Activated naive CD4-positive, alpha-beta T cell (primary cell): Measurements from ENCODE around the gene GRN.
"Not testable (repeated sequence)": the region's sequence is repeated elsewhere in the genome, so short reads cannot be mapped to it uniquely, and the experiment has no call there.

ENCODE experiments used
- DNase-seq, 4 experiments: peaks; one replicate each; lab custom pipeline; 2025; lab: John Stamatoyannopoulos, UW

Gene GRN

DNA sequence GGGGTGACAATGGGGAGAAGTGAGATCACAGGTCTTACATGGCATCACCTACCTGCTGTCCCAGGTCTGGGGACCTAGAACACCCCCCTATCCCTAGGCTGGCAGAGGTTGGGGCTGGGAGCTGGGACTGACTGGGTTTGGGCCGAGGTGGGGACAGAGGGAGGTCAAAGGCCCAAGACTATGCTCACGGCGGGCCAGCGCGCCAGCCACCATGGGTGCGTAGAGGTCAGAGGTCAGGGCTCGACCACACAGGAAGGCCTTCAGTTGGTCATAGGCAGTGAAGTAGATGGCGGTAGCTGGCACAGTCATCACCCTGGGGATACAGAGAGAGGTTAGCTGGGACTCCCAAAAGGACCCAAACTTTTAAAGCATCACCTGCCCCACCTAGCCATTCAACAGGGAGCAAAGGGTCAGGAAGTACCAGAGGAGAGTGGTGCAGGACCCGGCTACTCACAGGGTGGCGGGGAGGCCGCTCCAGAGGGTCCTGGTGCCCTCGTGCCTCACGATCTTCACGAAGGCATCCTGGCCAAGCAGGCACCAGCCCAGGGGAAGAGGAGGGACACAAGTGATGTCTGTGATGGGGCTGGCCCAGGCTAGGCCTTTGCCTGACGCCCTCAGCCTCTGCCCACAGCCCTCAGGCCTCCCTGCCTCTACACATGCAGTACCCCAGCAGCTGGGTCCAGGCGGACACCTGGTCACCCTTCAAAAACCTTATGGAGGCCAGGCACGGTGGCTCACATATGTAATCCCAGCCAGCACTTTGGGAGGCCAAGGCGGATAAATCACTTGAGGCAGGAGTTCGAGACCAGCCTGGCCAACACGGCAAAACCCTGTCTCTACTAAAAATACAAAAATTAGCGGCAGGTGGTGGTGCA lies 23.6 kb upstream of the GRN start:
- no peak for DNase-seq

DNA sequence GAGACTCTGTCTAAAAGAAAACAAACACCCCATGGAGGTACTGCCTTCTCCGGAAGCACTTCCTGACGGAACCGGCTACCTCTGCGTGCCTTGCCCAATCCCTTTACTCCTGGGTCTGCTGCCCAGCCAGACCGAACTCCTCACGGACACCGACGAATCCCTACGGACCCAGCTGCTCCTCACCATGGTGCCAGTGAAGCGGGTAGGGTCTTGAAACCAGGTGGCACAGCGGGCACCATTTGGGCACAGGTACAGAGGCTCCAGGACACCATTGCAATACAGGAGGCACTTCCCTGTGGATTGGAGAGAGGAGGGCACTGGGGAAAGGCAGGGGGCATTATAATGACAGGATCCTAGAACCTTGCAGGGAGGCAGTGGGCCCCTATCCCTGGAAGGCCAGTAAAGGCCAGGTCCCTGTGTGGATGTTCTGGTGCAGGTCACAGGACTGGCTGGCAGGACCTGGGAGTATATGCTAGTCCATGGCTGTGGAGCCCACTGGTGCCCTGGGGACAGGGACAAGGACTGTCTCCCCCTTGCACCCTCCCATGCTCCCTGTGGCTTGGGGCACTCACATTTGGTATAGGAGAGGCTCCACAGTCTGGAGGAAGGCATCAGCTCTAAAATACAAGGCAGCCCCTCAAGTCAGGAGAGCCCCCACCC lies 22.7 kb upstream of the GRN start:
- no peak for DNase-seq

DNA sequence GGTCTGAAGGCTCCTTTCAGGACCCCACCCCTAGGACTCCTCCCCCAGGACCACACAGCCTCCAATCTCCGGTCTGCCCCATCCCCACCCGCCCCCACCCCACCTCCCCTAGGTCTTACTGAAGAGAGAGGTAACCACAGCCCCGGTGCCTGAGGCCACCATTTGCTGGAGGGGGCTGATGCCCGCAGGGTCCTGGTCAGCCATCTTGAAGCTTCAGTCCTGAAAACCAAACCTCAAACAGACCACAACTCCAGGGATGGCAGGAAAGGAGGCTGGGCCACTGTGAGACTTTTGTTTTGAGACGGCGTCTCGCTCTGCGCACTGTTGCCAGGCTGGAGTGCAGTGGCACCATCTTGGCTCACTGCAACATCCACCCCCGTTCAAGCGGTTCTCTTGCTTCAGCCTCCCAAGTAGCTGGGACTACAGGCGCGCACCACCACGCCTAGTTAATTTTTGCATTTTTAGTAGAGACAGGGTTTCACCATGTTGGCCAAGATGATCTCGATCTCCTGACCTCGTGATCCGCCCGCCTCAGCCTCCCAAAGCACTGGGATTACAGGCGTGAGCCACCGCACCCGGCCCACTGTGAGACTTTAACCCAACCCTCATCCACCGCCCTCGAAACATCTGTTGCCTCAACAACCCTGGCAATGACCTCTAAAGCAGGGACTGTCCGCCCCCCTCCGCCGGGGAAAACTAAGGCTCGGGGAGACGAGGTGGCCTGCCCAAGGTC lies 21.6 kb upstream of the GRN start:
- no peak for DNase-seq

DNA sequence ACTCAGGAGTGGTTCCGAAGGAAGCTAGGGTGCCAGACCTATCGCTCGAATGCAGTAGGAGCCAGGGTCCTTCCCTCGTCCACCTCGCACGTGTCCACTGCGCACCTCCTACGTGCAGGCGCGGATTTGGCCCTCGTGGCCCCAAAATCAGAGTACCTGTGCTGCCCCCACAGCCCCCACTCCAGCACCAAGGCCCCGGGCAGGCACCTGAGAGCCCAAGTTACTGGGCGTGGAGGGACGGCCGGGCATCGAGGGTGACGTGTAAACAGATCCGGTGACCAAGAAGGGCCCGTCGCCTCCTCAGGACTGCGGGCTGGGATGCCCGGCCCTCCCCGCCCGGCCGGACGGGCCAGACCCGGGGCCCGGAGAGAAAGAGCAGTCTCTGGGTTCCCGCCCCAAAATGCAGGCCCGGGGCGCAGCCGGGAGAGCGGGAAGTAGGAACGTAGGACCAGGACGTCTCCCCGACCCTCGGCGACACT lies 21.0 kb upstream of the GRN start:
- no peak for DNase-seq

DNA sequence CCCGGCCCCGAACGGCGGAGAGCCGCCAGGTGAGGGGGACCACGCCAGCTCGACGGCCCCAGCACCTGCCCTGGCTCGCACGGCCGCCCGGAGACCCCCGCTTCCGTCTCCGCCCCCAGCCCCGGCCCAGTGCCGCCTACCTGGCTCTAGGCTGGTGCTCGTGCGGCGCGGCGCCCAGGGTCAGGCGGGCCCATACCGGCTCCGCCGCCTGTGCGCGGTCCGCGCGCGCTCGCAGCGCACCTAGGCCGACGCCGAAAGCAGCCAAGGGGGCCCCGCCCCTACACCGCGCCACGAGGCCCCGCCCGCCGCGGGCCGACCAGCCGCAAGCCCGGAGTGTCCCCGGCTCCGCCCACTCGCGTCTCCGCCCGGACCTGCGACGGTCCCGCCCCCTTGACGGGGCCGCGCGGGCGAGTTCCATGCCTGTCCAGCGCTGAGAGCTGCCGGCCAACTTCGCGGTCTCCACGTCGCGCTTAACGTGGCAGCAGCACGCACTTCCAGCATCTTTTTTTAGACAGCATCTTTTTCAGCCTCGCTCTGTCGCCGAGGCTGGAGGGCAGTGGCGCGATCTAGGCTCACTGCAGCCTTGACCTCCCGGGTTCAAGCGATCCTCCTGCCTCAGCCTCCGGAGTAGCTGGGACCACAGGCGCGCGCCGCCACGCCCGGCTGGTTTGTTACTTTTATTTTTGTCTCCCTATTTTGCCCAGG lies 20.4 kb upstream of the GRN start, which contains the start of gene SLC25A39:
TSS of gene SLC25A39 (minus strand) at position 253 of the 705 bp plus-strand sequence. CDS start 1,261 bp downstream, outside the sequence.
- peak; percentile 74 to 94 (median 84) for DNase-seq

DNA sequence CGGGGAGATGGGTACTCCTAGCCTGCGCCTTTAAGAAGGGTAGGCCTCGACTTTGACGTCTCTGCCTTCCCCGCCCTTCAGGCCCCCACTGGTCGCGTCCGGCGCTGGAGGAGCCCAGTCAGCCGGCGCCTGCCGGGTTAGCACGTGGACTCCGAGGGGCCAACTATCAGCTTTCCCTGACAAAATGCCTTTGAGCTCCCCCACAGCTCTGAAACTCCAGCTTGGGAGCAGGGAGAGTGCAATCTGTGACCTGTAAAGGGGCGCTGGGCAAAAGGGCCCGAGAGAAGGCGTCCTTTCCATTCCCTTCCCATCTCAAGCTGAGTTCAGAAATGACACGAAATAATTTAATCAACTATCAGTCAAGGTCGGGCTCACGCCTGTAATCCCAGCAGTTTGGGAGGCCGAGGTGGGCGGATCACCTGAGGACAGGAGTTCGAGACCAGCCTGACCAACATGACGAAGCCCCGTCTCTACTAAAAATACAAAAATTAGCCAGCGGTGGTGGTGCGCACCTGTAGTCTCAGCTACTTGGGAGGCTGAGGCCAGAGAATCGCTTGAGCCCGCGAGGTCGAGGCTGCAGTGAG lies 18.1 kb upstream of the GRN start:
- DNase-seq, result peak; percentile 68 to 90 (median 82)

DNA sequence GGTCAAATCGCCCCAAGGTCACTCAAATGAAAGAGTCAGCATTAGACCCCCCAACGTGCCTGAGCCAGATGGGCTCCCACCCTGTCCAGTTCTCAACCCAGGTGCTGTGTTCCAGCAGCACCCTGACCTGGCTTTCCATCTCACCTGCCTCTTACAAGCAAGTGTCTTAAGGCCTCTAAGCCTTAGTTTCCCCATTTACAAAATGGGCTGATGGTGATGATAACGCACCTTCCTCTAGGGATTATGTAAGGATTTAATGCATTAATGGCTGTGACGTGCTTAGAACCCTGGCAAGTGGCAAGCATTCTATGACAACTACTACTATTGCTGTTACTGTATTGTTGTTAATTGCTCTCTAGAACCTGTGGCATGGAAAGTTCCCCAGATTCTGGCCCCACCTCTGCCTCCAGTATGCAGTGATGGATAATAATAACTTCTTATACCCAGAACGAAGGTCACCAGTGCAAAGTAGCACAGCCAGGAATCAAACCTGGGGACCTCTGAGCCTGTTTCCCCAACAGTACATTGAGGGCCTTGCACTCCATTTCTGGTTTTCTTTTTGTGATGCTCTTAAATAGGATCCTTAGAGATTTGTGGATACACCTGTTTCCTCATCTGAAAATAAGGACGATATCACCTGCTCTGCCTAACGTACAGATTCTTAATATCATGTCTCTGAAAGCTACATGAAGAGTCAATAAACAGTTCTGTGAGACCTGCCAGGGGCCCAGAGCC lies 17.2 kb upstream of the GRN start:
- no peak for DNase-seq

DNA sequence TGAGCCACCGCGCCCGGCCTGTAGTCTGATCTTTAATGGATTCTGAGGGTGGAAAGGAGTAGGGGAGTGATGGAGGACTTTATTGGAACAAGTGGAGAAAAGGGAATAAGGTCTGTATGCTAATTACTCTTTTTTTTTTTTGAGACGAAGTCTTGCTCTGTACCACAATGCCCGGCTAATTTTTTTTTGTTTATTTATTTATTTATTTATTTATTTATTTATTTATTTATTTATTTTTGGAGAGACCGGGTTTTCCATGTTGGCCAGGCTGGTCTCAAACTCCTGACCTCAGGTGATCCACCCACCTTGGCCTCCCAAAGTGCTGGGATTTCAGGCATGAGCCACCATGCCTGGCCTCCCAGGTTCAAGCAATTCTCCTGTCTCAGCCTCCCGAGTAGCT lies 15.6 kb upstream of the GRN start:
- not testable (repeated sequence) for DNase-seq

DNA sequence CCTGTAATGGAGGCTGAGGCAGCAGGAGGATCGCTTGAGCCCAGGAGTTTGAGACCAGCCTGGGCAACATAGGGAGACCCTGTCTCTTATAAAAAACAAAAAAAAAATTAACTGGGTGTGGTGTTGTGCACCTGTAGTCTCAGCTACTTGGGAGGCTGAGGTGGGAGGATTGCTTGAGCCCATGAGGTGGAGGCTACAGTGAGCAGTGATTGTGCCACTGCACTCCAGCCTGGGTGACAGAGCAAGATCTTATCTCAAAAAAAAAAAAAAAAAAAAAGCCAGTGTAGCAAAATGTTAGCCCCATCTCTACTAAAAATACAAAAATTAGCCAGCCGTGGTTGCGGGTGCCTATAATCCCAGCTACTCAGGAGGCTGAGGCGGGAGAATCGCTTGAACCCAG lies 14.8 kb upstream of the GRN start:
- not testable (repeated sequence) for DNase-seq

DNA sequence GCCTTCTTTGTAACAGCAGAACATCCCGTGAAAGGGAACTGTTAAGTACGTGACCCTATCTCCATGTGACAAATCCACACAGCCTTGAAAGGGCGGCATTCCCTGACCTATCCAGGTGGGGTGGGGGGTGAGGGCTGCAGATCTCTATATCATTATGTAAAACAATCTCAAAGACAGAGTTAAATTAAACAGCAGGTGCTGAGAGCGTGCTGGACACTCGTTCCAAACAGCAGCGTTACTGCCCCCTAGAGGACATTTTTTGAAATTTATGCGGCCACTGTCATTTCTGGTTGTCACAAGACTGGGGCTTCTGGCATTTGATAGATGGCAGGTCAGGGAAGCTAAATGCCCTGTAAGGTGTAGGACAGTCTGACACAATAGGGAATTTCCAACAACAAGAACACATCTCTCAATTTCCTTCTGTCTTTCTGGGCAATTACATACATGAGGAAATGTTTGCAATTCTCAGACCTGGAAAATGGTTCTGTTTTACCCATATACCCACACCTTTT lies 13.8 kb upstream of the GRN start:
- peak in 2 of 4 experiments; percentile 32 to 33 for DNase-seq

DNA sequence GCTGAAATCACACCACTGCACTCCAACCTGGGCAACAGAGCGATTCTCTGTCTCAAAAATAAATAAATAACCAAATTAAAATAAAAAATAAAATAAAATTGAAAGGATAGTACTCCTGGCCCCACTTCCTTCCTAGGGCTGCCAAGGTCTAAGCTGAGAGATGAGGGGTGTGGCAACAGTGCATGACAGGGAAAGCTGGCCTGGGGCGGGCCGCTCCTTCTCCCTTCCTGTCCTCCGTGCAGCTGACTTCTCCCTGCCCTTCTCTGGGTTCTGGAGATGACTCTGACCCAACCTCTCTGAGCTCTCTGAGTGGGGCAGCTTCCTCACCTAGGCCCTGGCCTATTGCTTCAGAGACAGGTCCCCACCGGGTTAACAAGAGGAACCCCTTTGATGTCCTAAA lies 11.7 kb upstream of the GRN start:
- DNase-seq, result no peak

DNA sequence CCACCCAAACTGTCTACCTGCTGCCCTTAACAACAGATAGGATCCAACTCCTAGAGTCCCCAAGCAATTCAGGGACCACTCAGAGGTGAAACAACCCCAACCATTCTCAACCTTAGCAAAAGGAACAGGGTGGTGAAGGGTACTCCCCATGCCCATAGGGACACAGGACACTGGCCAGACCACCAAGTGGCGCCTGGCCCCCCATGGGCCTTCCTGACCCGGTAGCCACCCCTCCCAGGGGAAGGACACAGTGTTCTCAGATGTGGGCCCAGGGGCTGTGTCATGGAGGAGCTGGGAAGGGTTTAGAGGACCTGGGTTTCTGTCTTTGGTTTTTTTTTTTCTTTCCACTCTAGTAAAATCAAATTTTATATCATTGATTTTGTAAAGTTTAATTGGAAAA lies 10.8 kb upstream of the GRN start:
- DNase-seq, result no peak

DNA sequence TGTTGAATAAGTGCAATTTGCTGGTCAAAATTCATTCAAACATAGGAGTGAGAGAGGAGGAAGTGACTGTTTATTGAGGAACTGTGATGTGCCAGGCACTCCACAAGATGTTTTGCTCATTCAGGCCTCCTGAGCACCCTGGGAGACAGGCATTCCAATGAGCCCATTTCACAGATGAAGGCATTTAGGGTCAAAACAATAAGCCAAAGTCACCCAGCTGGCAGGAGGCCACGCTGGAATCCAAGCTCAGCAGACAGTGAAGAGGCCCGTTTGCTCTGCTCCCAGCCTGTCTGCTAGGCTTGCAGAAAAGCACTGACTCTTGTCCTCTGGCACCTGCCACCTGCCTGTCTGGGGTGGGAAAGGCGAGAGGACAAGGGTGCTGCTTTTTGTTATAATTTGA lies 10.4 kb upstream of the GRN start:
- DNase-seq, result no peak

DNA sequence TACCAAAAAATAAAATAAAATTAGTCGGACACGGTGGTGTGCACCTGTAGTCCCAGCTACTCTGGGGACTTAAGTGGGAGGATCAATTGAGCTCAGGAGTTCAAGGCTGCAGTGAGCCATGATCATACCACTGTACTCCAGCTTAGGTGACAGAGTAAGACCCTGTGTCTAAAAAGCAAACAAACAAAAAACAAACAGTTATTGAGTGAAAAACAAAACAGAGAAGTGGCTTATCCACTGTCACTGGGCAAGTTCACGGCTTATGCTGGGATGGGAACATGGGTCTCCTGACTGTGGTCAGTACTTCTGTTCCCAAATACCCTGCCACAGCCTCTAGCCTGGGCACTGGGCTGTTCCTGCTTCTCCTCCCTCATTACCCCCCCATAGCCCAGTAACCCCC lies 9.5 kb upstream of the GRN start:
- no peak for DNase-seq

DNA sequence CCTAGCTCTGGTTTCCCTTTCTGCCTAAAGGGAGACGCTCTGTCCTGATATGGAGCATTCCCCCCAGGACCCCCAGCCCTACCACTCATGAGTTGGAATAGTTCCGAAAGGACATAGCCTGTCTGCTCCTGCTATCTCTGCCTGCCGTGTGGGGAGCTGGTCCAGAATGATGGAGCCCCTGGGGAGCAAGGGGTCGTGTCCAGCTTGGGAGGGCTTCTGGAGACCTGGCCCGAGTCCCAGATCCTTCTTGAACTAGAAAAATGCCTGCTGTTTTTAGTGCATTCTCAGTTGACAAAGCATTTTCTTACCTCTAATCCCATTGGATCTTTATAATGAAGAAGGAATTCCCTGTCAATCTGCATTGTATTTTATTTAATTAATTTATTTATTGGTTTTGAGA lies 9.1 kb upstream of the GRN start:
- DNase-seq, result no peak

DNA sequence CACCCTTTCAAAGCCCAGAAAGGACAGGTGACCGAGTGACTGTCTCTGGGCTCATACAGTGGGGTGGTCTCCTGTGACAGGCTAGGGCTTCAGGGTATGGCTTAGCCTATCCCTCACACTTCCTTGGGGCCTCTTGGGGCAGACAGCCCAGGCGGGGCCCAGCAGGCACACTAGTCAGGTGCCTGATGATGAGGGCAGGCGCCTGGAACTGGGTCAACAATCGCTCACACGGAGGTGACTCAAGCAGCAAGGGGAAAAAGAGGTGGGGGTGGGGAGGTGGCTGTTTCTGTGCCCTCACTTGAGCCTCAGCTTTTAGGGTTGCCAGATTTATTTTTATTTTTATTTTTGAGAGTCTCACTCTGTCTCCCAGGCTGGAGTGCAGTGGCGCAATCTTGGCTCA lies 6.4 kb upstream of the GRN start:
- no peak for DNase-seq

DNA sequence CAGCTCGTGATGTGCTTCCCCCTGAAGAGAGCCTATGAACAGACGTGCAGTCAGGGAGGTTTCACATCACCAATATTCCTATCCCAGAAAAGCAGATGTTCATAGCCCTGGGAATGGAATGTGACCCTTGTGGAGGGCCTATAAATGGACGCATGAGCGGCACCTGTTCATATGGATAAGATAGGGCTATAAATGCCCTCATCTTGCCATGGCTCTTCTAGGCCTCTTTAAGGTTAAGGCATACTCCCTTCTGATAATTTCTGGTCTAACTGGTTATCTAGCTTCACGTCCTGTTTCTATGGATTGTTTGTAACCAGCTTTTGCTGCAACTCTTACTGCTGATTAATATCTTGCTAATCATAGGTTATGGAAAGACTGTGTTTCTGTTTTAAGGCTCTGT lies 4.5 kb upstream of the GRN start:
- DNase-seq, result not testable (repeated sequence)

DNA sequence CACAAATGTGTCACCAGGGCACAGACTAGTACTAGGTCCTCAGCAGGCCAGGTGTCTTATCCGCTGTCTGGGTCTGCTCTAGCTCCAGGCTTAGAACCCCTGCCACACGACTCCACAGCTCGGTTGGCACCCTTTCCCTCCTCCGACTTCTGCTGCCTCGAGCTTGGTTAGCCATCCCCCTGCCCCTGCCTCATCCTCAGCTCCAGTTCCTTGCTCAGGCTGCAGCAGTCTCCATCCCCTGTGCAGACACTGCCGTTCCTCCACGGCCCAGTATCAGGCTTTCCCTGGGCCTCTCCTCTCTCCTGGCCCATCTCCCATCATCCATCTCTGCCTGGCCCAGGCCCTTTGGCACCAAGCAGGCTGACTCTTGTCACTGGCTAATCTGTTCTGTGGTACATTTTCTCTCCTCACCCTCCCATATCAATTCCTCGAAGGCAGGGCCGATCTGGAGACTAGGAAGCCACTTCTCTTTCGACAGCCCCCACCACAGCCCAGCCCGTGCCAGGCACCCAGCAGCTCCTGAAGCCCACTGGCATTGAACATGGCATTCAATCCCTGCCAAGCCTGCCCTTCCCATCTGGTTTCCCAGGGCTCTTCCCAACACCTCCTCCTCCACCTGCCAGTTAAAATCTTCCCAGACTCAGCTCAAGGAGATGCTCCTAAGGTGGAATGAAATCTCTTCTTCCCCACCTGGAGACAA lies 1.4 kb upstream of the GRN start:
- DNase-seq, result no peak

DNA sequence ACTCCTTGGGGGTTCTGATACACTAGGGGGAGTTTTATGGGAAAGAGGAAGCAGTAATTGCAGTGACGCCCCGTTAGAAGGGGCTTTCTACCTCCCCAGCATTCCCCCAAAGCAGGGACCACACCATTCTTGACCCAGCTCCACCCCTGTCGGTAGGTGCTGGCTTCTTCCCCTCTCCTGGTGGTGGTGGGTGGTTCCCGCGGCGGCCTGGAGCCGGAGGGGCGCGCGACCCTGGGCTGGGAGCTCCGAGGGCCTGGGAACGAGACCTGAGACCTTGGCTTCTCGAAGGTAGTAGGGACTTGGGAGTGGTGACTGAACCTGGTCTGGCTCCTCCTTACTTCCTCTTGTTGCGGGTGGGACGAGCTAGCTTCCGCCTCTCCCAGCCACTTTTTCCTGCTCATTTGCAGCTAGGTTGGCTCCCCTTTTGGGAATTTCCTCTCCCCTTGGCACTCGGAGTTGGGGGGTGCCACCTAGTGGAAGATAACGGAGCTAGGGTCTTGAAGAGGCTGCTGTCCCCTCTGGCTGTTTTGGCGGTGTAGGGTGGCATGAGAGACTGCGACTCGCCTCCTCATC lies 438 bp downstream of the GRN start:
- DNase-seq, result peak in 1 of 4 experiments; percentile 29
